ENCODE results near the gene IFT81.

DNA sequence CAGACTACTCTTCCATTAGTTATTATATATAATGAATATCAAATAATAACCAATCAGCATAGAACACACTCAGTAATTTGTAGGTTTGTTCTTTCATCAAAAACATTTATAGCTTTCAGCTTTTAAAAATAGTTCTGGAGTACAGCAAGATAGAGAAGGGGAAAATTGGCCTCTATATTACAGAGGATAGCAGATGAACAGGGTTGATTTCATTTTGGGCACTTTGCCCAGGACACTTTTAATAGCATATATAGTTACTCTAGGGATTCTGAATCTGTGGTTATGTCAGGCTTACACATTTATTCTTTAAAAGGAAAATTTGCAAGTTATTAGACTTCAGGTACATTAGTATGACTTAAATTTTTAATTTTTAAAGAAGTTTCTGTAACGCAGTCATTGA lies 52.6 kb downstream of the IFT81 start:
- TF ChIP-seq, protein P1, sequence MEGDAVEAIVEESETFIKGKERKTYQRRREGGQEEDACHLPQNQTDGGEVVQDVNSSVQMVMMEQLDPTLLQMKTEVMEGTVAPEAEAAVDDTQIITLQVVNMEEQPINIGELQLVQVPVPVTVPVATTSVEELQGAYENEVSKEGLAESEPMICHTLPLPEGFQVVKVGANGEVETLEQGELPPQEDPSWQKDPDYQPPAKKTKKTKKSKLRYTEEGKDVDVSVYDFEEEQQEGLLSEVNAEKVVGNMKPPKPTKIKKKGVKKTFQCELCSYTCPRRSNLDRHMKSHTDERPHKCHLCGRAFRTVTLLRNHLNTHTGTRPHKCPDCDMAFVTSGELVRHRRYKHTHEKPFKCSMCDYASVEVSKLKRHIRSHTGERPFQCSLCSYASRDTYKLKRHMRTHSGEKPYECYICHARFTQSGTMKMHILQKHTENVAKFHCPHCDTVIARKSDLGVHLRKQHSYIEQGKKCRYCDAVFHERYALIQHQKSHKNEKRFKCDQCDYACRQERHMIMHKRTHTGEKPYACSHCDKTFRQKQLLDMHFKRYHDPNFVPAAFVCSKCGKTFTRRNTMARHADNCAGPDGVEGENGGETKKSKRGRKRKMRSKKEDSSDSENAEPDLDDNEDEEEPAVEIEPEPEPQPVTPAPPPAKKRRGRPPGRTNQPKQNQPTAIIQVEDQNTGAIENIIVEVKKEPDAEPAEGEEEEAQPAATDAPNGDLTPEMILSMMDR (IDR thresholded peaks at IDR 0.05), result no peak
- TF ChIP-seq EZH2 (IDR thresholded peaks at IDR 0.05; ENCODE audit: borderline replicate concordance, insufficient read depth, low read depth, low read length, poor library complexity, severe bottlenecking), result no peak

Data from B cell (primary cell).